AG10803 (cell line): ENCODE results near the gene RTP1.

Experiments used
- DNase-seq: peaks from one replicate; pipeline ENCODE4 v3.0.0; 2010; ENCODE audit warnings: low read depth
- H3K4me3 ChIP-seq: 2 replicates; pipeline ENCODE4 v1.5.1; 2011; ENCODE audit warnings: mild to moderate bottlenecking, low read length, control low read depth
- TF ChIP-seq, protein P1 (sequence below): conservative IDR thresholded peaks from 2 replicates; pipeline ENCODE4 v1.5.1; 2011; ENCODE audit warnings: mild to moderate bottlenecking, low read length, control low read depth, inconsistent platforms

The RTP1 gene, protein sequence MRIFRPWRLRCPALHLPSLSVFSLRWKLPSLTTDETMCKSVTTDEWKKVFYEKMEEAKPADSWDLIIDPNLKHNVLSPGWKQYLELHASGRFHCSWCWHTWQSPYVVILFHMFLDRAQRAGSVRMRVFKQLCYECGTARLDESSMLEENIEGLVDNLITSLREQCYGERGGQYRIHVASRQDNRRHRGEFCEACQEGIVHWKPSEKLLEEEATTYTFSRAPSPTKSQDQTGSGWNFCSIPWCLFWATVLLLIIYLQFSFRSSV

GRCh38 chr3:187197335-187197649 is at the start of gene RTP1:
RTP1 (plus strand) TSS chr3:187197486; CDS start chr3:187197516, 30 bp downstream.
- no peak within 1 kb of the TSS for H3K4me3 ChIP-seq
- DNase-seq = no peak
- TF ChIP-seq, protein P1, sequence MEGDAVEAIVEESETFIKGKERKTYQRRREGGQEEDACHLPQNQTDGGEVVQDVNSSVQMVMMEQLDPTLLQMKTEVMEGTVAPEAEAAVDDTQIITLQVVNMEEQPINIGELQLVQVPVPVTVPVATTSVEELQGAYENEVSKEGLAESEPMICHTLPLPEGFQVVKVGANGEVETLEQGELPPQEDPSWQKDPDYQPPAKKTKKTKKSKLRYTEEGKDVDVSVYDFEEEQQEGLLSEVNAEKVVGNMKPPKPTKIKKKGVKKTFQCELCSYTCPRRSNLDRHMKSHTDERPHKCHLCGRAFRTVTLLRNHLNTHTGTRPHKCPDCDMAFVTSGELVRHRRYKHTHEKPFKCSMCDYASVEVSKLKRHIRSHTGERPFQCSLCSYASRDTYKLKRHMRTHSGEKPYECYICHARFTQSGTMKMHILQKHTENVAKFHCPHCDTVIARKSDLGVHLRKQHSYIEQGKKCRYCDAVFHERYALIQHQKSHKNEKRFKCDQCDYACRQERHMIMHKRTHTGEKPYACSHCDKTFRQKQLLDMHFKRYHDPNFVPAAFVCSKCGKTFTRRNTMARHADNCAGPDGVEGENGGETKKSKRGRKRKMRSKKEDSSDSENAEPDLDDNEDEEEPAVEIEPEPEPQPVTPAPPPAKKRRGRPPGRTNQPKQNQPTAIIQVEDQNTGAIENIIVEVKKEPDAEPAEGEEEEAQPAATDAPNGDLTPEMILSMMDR = no peak

DNA sequence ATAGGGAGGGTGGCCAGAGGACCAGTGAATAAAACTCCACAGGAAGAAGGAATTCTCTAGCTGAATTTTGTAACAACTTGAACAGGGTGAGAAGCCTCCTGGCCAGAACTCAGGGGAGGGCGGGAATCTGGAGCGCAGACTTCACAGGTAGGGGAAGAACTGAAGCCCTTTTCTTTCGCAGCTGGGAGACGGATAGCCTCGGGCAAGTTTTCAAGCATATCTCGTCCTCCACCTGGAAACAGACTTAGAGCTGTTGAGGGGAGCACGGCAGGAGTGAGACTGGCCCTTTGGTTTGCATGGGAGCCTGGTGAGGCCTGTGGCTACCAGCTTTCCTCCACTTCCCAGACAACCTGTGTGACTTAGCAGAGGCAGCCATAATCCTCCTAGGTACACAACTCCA is 47.1 kb upstream of the RTP1 start:
- TF ChIP-seq, protein P1 = no peak
- no peak for DNase-seq
- H3K4me3 ChIP-seq = no peak overlapping the region

- TF ChIP-seq, protein P1 = no peak
- H3K4me3 ChIP-seq = no peak overlapping the region
- DNase-seq = no peak
Measured at GRCh38 chr3:187150599-187150998, 46.7 kb upstream of the RTP1 start.

DNA sequence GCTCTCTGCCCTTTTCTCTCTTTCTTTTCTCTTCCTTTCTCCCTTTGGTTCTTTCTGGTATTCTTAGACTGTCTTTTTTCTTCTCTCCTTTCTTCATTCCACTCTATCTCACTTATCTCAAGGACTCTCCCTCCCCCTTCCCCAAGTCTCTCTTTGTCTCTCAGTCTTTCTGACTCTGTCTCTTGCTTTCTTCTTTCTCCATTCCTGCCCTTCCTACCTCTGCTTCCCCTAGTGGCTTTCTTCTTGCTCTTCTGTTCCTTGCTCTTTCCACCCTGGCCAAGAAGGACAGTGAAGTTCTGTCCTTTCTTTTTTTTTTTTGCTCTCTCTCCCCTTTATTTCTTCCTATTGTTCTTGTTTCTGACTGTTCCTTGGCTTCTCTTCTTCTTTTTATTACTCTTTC is 35.7 kb upstream of the RTP1 start:
- TF ChIP-seq, protein P1 = no peak
- H3K4me3 ChIP-seq = no peak overlapping the region
- no peak for DNase-seq

- no peak overlapping the region for H3K4me3 ChIP-seq
- DNase-seq = no peak
- TF ChIP-seq, protein P1 = no peak
Measured at GRCh38 chr3:187162265-187162953, 34.9 kb upstream of the RTP1 start.

- H3K4me3 ChIP-seq = no peak overlapping the region
- peak; percentile 64 for DNase-seq
- TF ChIP-seq, protein P1 = peak; percentile 72
Measured at GRCh38 chr3:187165144-187165543, 32.1 kb upstream of the RTP1 start.

DNA sequence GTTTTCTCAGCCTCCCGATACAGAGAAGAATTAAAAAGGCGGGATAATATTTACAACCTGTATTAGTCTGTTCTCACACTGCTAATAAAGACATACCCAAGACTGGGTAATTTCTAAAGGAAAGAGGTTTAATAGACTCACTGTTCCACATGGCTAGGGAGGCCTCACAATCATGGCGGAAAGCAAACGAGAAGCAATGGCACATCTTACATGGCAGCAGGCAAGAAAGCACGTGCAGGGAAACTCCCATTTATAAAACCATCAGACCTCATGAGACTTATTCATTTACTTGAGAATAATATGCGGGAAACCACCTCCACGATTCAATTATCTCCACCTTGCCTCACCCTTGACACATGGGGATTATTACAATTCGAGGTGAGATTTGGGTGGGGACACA is 30.5 kb upstream of the RTP1 start:
- TF ChIP-seq, protein P1 = no peak
- no peak for DNase-seq
- H3K4me3 ChIP-seq = no peak overlapping the region
